H1 (cell line): ENCODE data around the gene NHS. TPM values are rescaled to one million over a fixed set of nuclear protein-coding genes. Genes with fewer than 3 reads are reported as not detected.

Experiments
- ASH2L ChIP-seq: fragments of 200-600, 300-600 bp; sonication (generic); IDR thresholded peaks from one replicate; pipeline ENCODE4 v1.7.1; 2017; ENCODE audit warnings: low read length
- CHD1 ChIP-seq: IDR thresholded peaks from 2 replicates; pipeline ENCODE4 v1.6.1; 2012; ENCODE audit warnings: low read depth, low read length, improper control_type of control experiment
- EP300 ChIP-seq, 2 experiments: IDR thresholded peaks; 1 replicate in 1 of 2; 2 replicates in 1 of 2; pipeline ENCODE4 v1.6.1; 2011 to 2012; ENCODE audit warnings: low read depth in 2 of 2, low read length in 2 of 2, mild to moderate bottlenecking in 2 of 2, borderline replicate concordance in 1 of 2, inconsistent platforms in 1 of 2, moderate library complexity in 1 of 2
- polyA plus RNA-seq, 7 experiments: library from polyadenylated mRNA; depleted of rRNA in 3 of 7; stranded (reverse) in 5 of 7; unstranded in 2 of 7; fragments of >200 nt in 5 of 7; fragments of 200-250 nt in 2 of 7; gene quantifications; 1 replicate in 5 of 7; 2 replicates in 1 of 7; 4 replicates in 1 of 7; pipeline versions ENCODE4 v1.2.1 to v1.2.3, GENCODE V29; 2011 to 2013; ENCODE audit warnings: missing spikeins in 2 of 7, mixed read lengths in 2 of 7
- total RNA-seq: library from RNA; stranded (reverse); fragmentation: NEBNext Ultra II Directional; extraction: Animal tissue kit (Norgen Biotek cat#: 25700); gene quantifications from 2 replicates; pipeline ENCODE4 v1.2.1, GENCODE V29; 2021

Gene NHS
- total and polyA plus RNA-seq, 2 of the 8 experiments (the other 6 are each of a cell fraction or from before 2014, with no cell fraction given) = 2.2 to 6.7 TPM

DNA sequence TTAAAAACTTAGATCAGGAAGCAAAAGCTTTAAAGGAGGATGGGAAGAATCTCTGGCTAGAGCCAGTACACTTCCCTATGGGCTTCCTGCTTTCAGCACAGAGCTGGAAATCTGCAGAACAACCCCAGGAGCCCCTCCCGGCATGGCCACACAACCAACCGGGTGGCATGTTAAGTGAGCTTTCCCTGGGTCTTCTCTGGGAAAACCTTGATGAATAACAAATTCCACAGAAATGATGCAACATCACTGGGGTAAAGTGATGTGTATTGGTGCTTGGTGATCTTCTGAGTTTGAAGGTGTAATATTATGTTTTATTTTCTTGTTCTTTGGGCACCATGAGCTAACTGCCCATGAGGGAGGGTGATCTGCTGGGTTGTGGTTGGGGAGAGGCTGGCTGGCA is 22.1 kb downstream of the NHS start (continued):
- TF ChIP-seq CHD1 = no peak
- TF ChIP-seq EP300 (IDR thresholded peaks at IDR 0.05; ENCODE audit: borderline replicate concordance in 1 of 2, low read depth in 2 of 2, low read length in 2 of 2) = no peak
- TF ChIP-seq ASH2L = no peak
